Ishikawa (cell line): ENCODE measurements around the gene KIAA1671.

Experiments used
- CEBPB ChIP-seq: IDR thresholded peaks from 2 replicates; pipeline ENCODE4 v1.6.1; 2012
- CREB1 ChIP-seq: IDR thresholded peaks from 2 replicates; pipeline ENCODE4 v1.6.1; 2012; ENCODE audit warnings: low read depth
- EGR1 ChIP-seq: IDR thresholded peaks from 2 replicates; pipeline ENCODE4 v1.6.1; 2012
- EP300 ChIP-seq: IDR thresholded peaks from 2 replicates; pipeline ENCODE4 v1.6.1; 2012; ENCODE audit warnings: borderline replicate concordance
- FOXM1 ChIP-seq: IDR thresholded peaks from 2 replicates; pipeline ENCODE4 v1.6.1; 2012; ENCODE audit warnings: low read depth, borderline replicate concordance
- RAD21 ChIP-seq: IDR thresholded peaks from 2 replicates; pipeline ENCODE4 v1.6.1; 2012; ENCODE audit warnings: low read depth
- TAF1 ChIP-seq: IDR thresholded peaks from 2 replicates; pipeline ENCODE4 v1.6.1; 2012; ENCODE audit warnings: low read depth, mild to moderate bottlenecking
- TEAD4 ChIP-seq: IDR thresholded peaks from 2 replicates; pipeline ENCODE4 v1.6.1; 2012
- YY1 ChIP-seq: IDR thresholded peaks from 2 replicates; pipeline ENCODE4 v1.6.1; 2012; ENCODE audit warnings: low read depth
- ZBTB7A ChIP-seq: IDR thresholded peaks from 2 replicates; pipeline ENCODE4 v1.6.1; 2012; ENCODE audit warnings: low read depth
- TF ChIP-seq, protein P1 (sequence below): IDR thresholded peaks from 2 replicates; pipeline ENCODE4 v1.6.1; 2012
- TF ChIP-seq, protein P2 (sequence below): IDR thresholded peaks from 2 replicates; pipeline ENCODE4 v1.6.1; 2012; ENCODE audit warnings: low read depth, mild to moderate bottlenecking
- TF ChIP-seq, protein P3 (sequence below): IDR thresholded peaks from 2 replicates; pipeline ENCODE4 v1.6.1; 2012

DNA sequence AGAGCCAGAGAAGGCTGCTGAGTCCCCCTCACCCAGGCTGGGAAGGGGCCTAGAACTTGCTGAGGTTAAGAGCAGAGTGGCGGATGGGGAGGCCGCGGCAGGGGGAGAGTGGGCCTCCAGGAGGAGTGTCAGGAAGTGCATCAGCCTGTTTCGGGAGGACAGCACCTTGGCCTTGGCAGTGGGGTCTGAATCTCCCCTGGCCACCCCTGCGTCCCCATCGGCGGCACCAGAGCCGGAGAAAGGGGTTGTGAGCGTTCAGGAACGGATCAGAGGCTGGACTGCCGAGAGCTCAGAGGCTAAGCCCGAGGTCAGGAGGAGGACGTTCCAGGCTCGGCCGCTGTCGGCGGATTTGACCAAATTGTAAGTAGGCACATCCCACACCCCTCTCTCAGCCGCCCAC is 76.7 kb downstream of the KIAA1671 start:
- TF ChIP-seq, protein P1, sequence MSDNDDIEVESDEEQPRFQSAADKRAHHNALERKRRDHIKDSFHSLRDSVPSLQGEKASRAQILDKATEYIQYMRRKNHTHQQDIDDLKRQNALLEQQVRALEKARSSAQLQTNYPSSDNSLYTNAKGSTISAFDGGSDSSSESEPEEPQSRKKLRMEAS: no peak
- TF ChIP-seq CEBPB: no peak
- TF ChIP-seq, protein P2, sequence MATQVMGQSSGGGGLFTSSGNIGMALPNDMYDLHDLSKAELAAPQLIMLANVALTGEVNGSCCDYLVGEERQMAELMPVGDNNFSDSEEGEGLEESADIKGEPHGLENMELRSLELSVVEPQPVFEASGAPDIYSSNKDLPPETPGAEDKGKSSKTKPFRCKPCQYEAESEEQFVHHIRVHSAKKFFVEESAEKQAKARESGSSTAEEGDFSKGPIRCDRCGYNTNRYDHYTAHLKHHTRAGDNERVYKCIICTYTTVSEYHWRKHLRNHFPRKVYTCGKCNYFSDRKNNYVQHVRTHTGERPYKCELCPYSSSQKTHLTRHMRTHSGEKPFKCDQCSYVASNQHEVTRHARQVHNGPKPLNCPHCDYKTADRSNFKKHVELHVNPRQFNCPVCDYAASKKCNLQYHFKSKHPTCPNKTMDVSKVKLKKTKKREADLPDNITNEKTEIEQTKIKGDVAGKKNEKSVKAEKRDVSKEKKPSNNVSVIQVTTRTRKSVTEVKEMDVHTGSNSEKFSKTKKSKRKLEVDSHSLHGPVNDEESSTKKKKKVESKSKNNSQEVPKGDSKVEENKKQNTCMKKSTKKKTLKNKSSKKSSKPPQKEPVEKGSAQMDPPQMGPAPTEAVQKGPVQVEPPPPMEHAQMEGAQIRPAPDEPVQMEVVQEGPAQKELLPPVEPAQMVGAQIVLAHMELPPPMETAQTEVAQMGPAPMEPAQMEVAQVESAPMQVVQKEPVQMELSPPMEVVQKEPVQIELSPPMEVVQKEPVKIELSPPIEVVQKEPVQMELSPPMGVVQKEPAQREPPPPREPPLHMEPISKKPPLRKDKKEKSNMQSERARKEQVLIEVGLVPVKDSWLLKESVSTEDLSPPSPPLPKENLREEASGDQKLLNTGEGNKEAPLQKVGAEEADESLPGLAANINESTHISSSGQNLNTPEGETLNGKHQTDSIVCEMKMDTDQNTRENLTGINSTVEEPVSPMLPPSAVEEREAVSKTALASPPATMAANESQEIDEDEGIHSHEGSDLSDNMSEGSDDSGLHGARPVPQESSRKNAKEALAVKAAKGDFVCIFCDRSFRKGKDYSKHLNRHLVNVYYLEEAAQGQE: no peak
- TF ChIP-seq FOXM1: no peak
- no peak for TF ChIP-seq RAD21
- no peak for TF ChIP-seq TAF1
- no peak for TF ChIP-seq YY1
- no peak for TF ChIP-seq EGR1
- TF ChIP-seq TEAD4: no peak
- TF ChIP-seq CREB1: no peak
- TF ChIP-seq ZBTB7A: no peak
- TF ChIP-seq EP300: no peak
- TF ChIP-seq, protein P3, sequence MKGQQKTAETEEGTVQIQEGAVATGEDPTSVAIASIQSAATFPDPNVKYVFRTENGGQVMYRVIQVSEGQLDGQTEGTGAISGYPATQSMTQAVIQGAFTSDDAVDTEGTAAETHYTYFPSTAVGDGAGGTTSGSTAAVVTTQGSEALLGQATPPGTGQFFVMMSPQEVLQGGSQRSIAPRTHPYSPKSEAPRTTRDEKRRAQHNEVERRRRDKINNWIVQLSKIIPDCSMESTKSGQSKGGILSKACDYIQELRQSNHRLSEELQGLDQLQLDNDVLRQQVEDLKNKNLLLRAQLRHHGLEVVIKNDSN: no peak
